Activated T-helper 9 cell treated with anti-CD3 and anti-CD28 coated beads, Interleukin-2, amount 50 U/mL, for 16 hours (primary cell): Measurements from ENCODE around the gene PET100.
A peak's percentile ranks its signal among the peaks of the same experiment; 100 is the strongest.

Source experiments
- DNase-seq: peaks from one replicate; pipeline ENCODE4 v3.0.0-alpha.2; 2020; ENCODE audit warnings: low read depth

Gene PET100

DNA sequence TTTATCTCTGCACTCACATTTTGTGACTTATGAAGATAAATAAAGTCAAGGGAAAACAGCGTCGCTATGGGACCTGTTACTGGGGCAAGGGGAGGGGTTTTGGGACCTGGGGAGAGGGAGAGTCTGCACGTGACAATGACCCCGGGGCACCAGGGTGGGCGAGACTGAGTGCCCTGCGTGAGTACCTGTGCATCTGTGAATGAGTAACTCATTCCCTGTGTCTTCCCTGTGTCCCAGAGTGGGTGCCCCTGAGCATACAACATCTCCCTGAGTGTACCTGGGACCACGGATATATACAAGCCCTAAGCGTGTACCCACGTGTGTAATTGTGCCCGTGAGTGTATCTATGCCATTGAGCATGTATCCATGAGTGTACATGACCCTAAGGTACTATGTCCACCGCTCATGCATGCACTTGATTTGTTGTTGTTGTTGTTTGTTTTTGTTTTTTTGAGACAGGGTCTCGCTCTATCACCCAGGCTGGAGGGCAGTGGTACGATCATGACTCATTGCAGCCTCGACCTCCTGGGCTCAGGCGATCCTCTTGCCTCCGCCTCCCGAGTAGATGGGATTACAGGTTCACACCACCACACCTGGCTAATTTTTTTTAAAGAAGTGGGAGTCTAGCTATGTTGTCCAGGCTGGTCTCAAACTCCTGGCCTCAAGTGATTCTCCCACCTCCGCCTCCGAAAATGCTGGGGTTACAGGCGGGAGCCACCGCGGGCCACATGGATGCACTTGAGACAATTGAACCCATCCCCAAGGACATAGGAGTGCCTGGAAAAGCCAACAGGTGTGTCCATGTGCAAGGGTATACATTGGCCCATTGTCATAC lies 50.4 kb downstream of the PET100 start:
- DNase-seq = no peak

DNA sequence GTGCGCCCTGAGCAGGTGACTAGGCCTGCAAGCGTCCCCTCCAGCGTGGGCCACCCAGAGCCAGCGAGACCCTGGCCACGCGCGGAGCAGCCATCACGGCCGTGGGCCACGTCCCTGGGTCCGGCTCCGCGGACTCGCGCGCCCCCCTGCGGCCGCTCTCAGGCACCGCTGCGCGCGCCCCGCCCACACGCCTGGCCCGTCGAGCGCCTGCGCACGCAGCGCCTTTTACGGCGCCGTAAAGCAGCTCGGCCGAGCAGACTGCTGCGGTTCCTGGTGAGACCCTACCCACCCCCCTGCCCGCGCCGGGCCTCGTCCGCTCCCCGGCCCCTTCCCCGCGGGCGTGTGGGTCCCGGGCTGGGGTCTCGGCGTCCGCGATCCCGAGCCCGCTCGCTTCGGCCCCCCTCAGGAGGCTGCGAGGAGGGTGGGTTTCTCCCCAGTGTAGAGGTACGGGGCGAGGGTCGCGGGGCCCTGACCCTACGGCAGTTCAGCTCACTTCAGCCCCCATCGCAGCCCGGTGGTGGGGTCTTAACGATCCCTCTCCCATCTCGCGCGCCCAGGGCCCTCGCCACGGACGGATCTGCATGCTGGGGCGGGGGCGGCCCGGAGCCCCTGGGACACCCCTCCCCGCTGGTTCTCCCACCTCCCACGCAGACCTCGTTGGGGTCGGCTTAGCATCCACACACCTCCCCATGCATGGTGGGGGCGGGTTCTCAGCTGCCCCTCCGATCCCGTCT lies 51.2 kb downstream of the PET100 start, which contains the start of gene TRAPPC5:
TRAPPC5 (plus strand) TSS at position 228 of the 734 bp plus-strand sequence. CDS start 1,421 bp downstream, outside the sequence.
- peak; percentile 83 for DNase-seq
